Liver (tissue), 3 donors: ENCODE data around the gene CD300LG.

Experiments
- EGR1 ChIP-seq, 2 donors: IDR thresholded peaks; 2 replicates each; pipeline ENCODE4 v1.6.1; 2016 to 2018; ENCODE audit warnings: antibody characterized with exemption in 2 of 2, low read depth in 2 of 2
- GABPA ChIP-seq, 2 donors: IDR thresholded peaks in 1 of 2; conservative IDR thresholded peaks in 1 of 2; 2 replicates each; pipeline ENCODE4 v1.6.1; 2016; ENCODE audit warnings: antibody characterized with exemption in 2 of 2, mild to moderate bottlenecking in 1 of 2, moderate library complexity in 1 of 2
- HNF4A ChIP-seq, 2 donors: conservative IDR thresholded peaks; 2 replicates each; pipeline ENCODE4 v1.6.1; 2016; ENCODE audit warnings: antibody characterized with exemption in 2 of 2, mild to moderate bottlenecking in 2 of 2
- JUND ChIP-seq, 2 donors: IDR thresholded peaks; 2 replicates each; pipeline ENCODE4 v1.6.1; 2016; ENCODE audit warnings: antibody characterized with exemption in 2 of 2
- RAD21 ChIP-seq, 2 donors: IDR thresholded peaks; 2 replicates each; pipeline ENCODE4 v1.6.1; 2016; ENCODE audit warnings: antibody characterized with exemption in 2 of 2, mild to moderate bottlenecking in 2 of 2
- RXRA ChIP-seq, 2 donors: IDR thresholded peaks; 2 replicates each; pipeline ENCODE4 v1.6.1; 2017 to 2018; ENCODE audit warnings: antibody characterized with exemption in 2 of 2, mild to moderate bottlenecking in 1 of 2
- SP1 ChIP-seq: IDR thresholded peaks from 2 replicates; pipeline ENCODE4 v1.6.1; 2018; ENCODE audit warnings: antibody characterized with exemption, mild to moderate bottlenecking
- TAF1 ChIP-seq: conservative IDR thresholded peaks from 2 replicates; pipeline ENCODE4 v1.6.1; 2016; ENCODE audit warnings: antibody characterized with exemption, mild to moderate bottlenecking
- YY1 ChIP-seq: IDR thresholded peaks from 2 replicates; pipeline ENCODE4 v1.6.1; 2016; ENCODE audit warnings: antibody characterized with exemption, mild to moderate bottlenecking
- TF ChIP-seq, protein P1 (sequence below): fragments of 150-350 bp; IDR thresholded peaks from 2 replicates; pipeline ENCODE4 v1.5.1; 2017; ENCODE audit warnings: improper control_type of control experiment, low read depth, low read length; ENCODE audit not compliant: missing input control
- TF ChIP-seq, protein P2 (sequence below): IDR thresholded peaks from 2 replicates; pipeline ENCODE4 v1.6.1; 2016; ENCODE audit warnings: antibody characterized with exemption
- TF ChIP-seq, protein P3 (sequence below): IDR thresholded peaks from 2 replicates; pipeline ENCODE4 v1.6.1; 2016; ENCODE audit warnings: antibody characterized with exemption, mild to moderate bottlenecking
- TF ChIP-seq, protein P4 (sequence below): IDR thresholded peaks from 2 replicates; pipeline ENCODE4 v1.6.1; 2016; ENCODE audit warnings: antibody characterized with exemption
- donor health status: healthy.
- donor health status: healthy.

DNA sequence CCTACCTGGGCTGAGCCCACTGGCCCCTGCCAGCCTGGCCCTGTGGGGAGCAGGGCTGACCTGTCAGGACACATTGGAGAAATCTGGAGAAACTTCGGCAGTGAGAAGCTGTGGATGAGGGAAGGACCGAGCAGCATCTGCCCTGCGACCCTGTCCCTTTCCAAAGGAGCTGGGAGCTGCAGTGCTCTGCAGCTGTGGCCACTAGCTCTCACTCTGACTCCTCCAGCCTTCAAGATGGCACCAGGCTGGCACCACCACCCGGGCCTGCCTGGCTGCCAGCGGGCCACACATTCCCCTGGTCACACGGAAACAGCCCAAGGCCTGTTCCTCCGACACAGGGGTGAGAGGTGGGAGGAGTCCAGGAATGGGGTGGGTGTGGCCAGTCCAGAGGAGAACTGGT, 30.1 kb downstream of the CD300LG start:
- TF ChIP-seq RAD21 (IDR thresholded peaks at IDR 0.05): no peak
- TF ChIP-seq, protein P1, sequence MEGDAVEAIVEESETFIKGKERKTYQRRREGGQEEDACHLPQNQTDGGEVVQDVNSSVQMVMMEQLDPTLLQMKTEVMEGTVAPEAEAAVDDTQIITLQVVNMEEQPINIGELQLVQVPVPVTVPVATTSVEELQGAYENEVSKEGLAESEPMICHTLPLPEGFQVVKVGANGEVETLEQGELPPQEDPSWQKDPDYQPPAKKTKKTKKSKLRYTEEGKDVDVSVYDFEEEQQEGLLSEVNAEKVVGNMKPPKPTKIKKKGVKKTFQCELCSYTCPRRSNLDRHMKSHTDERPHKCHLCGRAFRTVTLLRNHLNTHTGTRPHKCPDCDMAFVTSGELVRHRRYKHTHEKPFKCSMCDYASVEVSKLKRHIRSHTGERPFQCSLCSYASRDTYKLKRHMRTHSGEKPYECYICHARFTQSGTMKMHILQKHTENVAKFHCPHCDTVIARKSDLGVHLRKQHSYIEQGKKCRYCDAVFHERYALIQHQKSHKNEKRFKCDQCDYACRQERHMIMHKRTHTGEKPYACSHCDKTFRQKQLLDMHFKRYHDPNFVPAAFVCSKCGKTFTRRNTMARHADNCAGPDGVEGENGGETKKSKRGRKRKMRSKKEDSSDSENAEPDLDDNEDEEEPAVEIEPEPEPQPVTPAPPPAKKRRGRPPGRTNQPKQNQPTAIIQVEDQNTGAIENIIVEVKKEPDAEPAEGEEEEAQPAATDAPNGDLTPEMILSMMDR: no peak
- TF ChIP-seq, protein P2, sequence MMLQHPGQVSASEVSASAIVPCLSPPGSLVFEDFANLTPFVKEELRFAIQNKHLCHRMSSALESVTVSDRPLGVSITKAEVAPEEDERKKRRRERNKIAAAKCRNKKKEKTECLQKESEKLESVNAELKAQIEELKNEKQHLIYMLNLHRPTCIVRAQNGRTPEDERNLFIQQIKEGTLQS: no peak
- TF ChIP-seq GABPA (IDR thresholded peaks at IDR 0.05 in 1 of 2, conservative IDR thresholded peaks at IDR 0.05 in 1 of 2): no peak
- no peak for TF ChIP-seq SP1
- TF ChIP-seq, protein P3, sequence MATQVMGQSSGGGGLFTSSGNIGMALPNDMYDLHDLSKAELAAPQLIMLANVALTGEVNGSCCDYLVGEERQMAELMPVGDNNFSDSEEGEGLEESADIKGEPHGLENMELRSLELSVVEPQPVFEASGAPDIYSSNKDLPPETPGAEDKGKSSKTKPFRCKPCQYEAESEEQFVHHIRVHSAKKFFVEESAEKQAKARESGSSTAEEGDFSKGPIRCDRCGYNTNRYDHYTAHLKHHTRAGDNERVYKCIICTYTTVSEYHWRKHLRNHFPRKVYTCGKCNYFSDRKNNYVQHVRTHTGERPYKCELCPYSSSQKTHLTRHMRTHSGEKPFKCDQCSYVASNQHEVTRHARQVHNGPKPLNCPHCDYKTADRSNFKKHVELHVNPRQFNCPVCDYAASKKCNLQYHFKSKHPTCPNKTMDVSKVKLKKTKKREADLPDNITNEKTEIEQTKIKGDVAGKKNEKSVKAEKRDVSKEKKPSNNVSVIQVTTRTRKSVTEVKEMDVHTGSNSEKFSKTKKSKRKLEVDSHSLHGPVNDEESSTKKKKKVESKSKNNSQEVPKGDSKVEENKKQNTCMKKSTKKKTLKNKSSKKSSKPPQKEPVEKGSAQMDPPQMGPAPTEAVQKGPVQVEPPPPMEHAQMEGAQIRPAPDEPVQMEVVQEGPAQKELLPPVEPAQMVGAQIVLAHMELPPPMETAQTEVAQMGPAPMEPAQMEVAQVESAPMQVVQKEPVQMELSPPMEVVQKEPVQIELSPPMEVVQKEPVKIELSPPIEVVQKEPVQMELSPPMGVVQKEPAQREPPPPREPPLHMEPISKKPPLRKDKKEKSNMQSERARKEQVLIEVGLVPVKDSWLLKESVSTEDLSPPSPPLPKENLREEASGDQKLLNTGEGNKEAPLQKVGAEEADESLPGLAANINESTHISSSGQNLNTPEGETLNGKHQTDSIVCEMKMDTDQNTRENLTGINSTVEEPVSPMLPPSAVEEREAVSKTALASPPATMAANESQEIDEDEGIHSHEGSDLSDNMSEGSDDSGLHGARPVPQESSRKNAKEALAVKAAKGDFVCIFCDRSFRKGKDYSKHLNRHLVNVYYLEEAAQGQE: no peak
- no peak for TF ChIP-seq YY1
- no peak for TF ChIP-seq RXRA (IDR thresholded peaks at IDR 0.05)
- TF ChIP-seq TAF1: no peak
- TF ChIP-seq, protein P4, sequence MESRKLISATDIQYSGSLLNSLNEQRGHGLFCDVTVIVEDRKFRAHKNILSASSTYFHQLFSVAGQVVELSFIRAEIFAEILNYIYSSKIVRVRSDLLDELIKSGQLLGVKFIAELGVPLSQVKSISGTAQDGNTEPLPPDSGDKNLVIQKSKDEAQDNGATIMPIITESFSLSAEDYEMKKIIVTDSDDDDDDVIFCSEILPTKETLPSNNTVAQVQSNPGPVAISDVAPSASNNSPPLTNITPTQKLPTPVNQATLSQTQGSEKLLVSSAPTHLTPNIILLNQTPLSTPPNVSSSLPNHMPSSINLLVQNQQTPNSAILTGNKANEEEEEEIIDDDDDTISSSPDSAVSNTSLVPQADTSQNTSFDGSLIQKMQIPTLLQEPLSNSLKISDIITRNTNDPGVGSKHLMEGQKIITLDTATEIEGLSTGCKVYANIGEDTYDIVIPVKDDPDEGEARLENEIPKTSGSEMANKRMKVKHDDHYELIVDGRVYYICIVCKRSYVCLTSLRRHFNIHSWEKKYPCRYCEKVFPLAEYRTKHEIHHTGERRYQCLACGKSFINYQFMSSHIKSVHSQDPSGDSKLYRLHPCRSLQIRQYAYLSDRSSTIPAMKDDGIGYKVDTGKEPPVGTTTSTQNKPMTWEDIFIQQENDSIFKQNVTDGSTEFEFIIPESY: no peak
- TF ChIP-seq EGR1 (IDR thresholded peaks at IDR 0.05; ENCODE audit: low read depth in 2 of 2): no peak
- no peak for TF ChIP-seq JUND (IDR thresholded peaks at IDR 0.05)
- no peak for TF ChIP-seq HNF4A (conservative IDR thresholded peaks at IDR 0.05)
